Esophagus squamous epithelium (tissue), 5 donors: ENCODE data around the gene WFDC10B. TPM values are rescaled to one million over a fixed set of nuclear protein-coding genes. Genes with fewer than 3 reads are reported as not detected.

Source experiments
- DNase-seq: peaks from one replicate; lab custom pipeline; 2025; lab: John Stamatoyannopoulos, UW
- H3K27ac ChIP-seq, 4 donors: fragments of 200-600 bp; sonication (generic); one replicate each; pipeline ENCODE4 v1.5.1; 2016 to 2019; ENCODE audit warnings: mild to moderate bottlenecking in 1 of 4
- H3K27me3 ChIP-seq, 4 donors: fragments of 200-600 bp; sonication (generic); 1 replicate in 3 of 4; 2 replicates in 1 of 4; pipeline versions ENCODE4 v1.5.1 to v1.6.0; 2017 to 2021; ENCODE audit warnings: antibody characterized with exemption in 1 of 4
- H3K36me3 ChIP-seq, 3 donors: fragments of 200-600 bp; sonication (generic); one replicate each; pipeline ENCODE4 v1.5.1; 2016 to 2019
- H3K4me1 ChIP-seq, 3 donors: fragments of 200-600 bp; sonication (generic); one replicate each; pipeline ENCODE4 v1.5.1; 2017 to 2019
- H3K4me3 ChIP-seq, 4 donors: fragments of 200-600 bp; sonication (generic); 1 replicate in 3 of 4; 2 replicates in 1 of 4; pipeline ENCODE4 v1.5.1; 2016 to 2019; ENCODE audit warnings: mild to moderate bottlenecking in 2 of 4, moderate library complexity in 1 of 4
- H3K9me3 ChIP-seq, 3 donors: fragments of 200-600 bp; sonication (generic); one replicate each; pipeline ENCODE4 v1.5.1; 2016 to 2019
- CTCF ChIP-seq, 6 experiments: fragments of 450-650 bp in 4 of 6; fragments of 200-600 bp in 2 of 6; sonication (generic) in 2 of 6; IDR thresholded peaks; one replicate each; pipeline ENCODE4 v1.5.1; 2016 to 2019; ENCODE audit warnings: antibody characterized with exemption in 6 of 6, mild to moderate bottlenecking in 4 of 6, moderate library complexity in 4 of 6
- POLR2A ChIP-seq, 4 donors: fragments of 450-650 bp; IDR thresholded peaks; one replicate each; pipeline ENCODE4 v1.6.1; 2017; ENCODE audit warnings: antibody characterized with exemption in 4 of 4, mild to moderate bottlenecking in 4 of 4, moderate library complexity in 3 of 4
- WGBS, 2 donors: methylation state at CpG; one replicate each; pipeline ENCODE4 v1.1.5; 2018; 5-methylcytosine and 5-hydroxymethylcytosine counted together
- intact Hi-C: fragments of 100-400 bp; cut with DNase I; formaldehyde crosslinking; loops from one replicate; pipeline ENCODE4 v1.15.0; 2022
- total RNA-seq, 4 donors: library from RNA; depleted of rRNA; stranded (reverse); fragments of >200 nt; gene quantifications; one replicate each; pipeline ENCODE4 v1.1.0, GENCODE V29; 2016
- donor health status: DM: yes; HTN: yes; CAD: no.

The WFDC10B gene
- not detected for total RNA-seq

- Histone ChIP-seq H3K9me3 (no peaks in the 10 kb centered on the region), H3K4me3 (no peak within 1 kb of the TSS), H3K4me1 (no peaks in the 10 kb centered on the region), H3K27ac (no peak within 1 kb of the TSS), H3K27me3 (peaks cover 0 to 28% (median 0%) of the 10 kb centered on the region in 4 donors), H3K36me3 (no peaks in the 10 kb centered on the region)
- 64 to 100% methylated on average over 1 of the region's 1 CpG for WGBS, 2 donors
- DNase-seq, result no peak
- TF ChIP-seq POLR2A (IDR thresholded peaks at IDR 0.05) (no peak), CTCF (IDR thresholded peaks at IDR 0.05) (no peak)
- intact Hi-C loops, result no loop called here
Observed at GRCh38 chr20:45704969-45705637, at the start of gene WFDC10B. Gene WFDC10B (minus strand): TSS chr20:45705019. CDS start chr20:45685992, 19,027 bp downstream.

GRCh38 chr20:45752746-45753145 is 47.9 kb upstream of the WFDC10B start:
- no peak for TF ChIP-seq CTCF (IDR thresholded peaks at IDR 0.05)
- TF ChIP-seq POLR2A (IDR thresholded peaks at IDR 0.05), result no peak
- no peaks in the 10 kb centered on the region for H3K9me3 ChIP-seq
- H3K27me3 ChIP-seq, result peaks cover 0 to 13% (median 0%) of the 10 kb centered on the region in 4 donors
- no peaks in the 10 kb centered on the region for H3K4me1 ChIP-seq
- no peak overlapping the region for H3K27ac ChIP-seq
- DNase-seq, result no peak
- intact Hi-C loops, result no loop called here
- no peaks in the 10 kb centered on the region for H3K36me3 ChIP-seq
- H3K4me3 ChIP-seq, result no peak overlapping the region
- 66 to 87% methylated on average over 3 of the region's 3 CpGs for WGBS, 2 donors

GRCh38 chr20:45751721-45752120 is 46.9 kb upstream of the WFDC10B start:
- WGBS, 2 donors, result 85 to 100% methylated on average over 1 of the region's 1 CpG
- H3K36me3 ChIP-seq, result no peaks in the 10 kb centered on the region

GRCh38 chr20:45745015-45745414 is 40.2 kb upstream of the WFDC10B start:
- TF ChIP-seq CTCF (IDR thresholded peaks at IDR 0.05), result no peak
- no peak for TF ChIP-seq POLR2A (IDR thresholded peaks at IDR 0.05)
- Histone ChIP-seq H3K27me3 (peaks cover 0 to 37% (median 0%) of the 10 kb centered on the region in 4 donors), H3K36me3 (no peaks in the 10 kb centered on the region), H3K27ac (no peak overlapping the region), H3K4me3 (no peak overlapping the region), H3K4me1 (no peaks in the 10 kb centered on the region), H3K9me3 (no peaks in the 10 kb centered on the region)
- no peak for DNase-seq
- intact Hi-C loops, result no loop called here

More at GRCh38 chr20:45751721-45752120, 46.9 kb upstream of the WFDC10B start:
- Histone ChIP-seq H3K27ac (no peak overlapping the region), H3K4me3 (no peak overlapping the region), H3K9me3 (no peaks in the 10 kb centered on the region), H3K4me1 (no peaks in the 10 kb centered on the region), H3K27me3 (peaks cover 0 to 20% (median 0%) of the 10 kb centered on the region in 4 donors)
- intact Hi-C loops, result no loop called here
- TF ChIP-seq CTCF (IDR thresholded peaks at IDR 0.05) (no peak), POLR2A (IDR thresholded peaks at IDR 0.05) (no peak)
- no peak for DNase-seq

GRCh38 chr20:45742596-45742995 is 37.8 kb upstream of the WFDC10B start:
- Histone ChIP-seq H3K27me3 (peaks cover 0 to 26% (median 0%) of the 10 kb centered on the region in 4 donors), H3K27ac (no peak overlapping the region), H3K36me3 (no peaks in the 10 kb centered on the region), H3K4me3 (no peak overlapping the region), H3K9me3 (no peaks in the 10 kb centered on the region), H3K4me1 (no peaks in the 10 kb centered on the region)
- DNase-seq, result no peak
- intact Hi-C loops, result no loop called here
- WGBS, 2 donors, result 82 to 83% methylated on average over 4 of the region's 4 CpGs
- no peak for TF ChIP-seq POLR2A (IDR thresholded peaks at IDR 0.05)
- TF ChIP-seq CTCF (IDR thresholded peaks at IDR 0.05), result no peak
